GM19324 (cell line): ENCODE results near the gene CYREN.
A peak's percentile ranks its signal among the peaks of the same experiment; 100 is the strongest.
"Not testable (repeated sequence)": the region's sequence is repeated elsewhere in the genome, so short reads cannot be mapped to it uniquely, and the experiment has no call there.

Experiments
- ATAC-seq: cut with Tn5 transposase; IDR thresholded peaks from one replicate; pipeline ENCODE4 v1.9.1; 2021; ENCODE audit warnings: mild to moderate bottlenecking, moderate library complexity; ENCODE audit not compliant: unreplicated experiment, low FRiP score

Gene CYREN

GRCh38 chr7:135170274-135170997 lies at the start of gene CYREN:
CYREN (minus strand) TSS chr7:135170707; CDS start chr7:135168922, 1,785 bp downstream.
- peak; percentile 84 for ATAC-seq

GRCh38 chr7:135217645-135218509 lies 47.4 kb upstream of the CYREN start:
- ATAC-seq, result no peak

- no peak for ATAC-seq
These were observed 45.2 kb upstream of the CYREN start for GRCh38 chr7:135215698-135216097.

- no peak for ATAC-seq
These were observed 44.7 kb upstream of the CYREN start for GRCh38 chr7:135215180-135215579.

- ATAC-seq, result no peak
These were observed 43.3 kb upstream of the CYREN start for GRCh38 chr7:135213831-135214230.

GRCh38 chr7:135211946-135212685 lies 41.6 kb upstream of the CYREN start:
- not testable (repeated sequence) for ATAC-seq

GRCh38 chr7:135211179-135211945 lies 40.9 kb upstream of the CYREN start, which contains the start of gene WDR91:
WDR91 (minus strand) TSS chr7:135211526; CDS start chr7:135211502, 24 bp downstream.
- ATAC-seq, result peak; percentile 89

GRCh38 chr7:135210888-135211178 lies 40.3 kb upstream of the CYREN start:
- peak; percentile 4 for ATAC-seq

- ATAC-seq, result no peak
These were observed 38.8 kb upstream of the CYREN start for GRCh38 chr7:135209225-135209834.

GRCh38 chr7:135208102-135208793 lies 37.7 kb upstream of the CYREN start:
- ATAC-seq, result no peak

- no peak for ATAC-seq
These were observed 37.0 kb upstream of the CYREN start for GRCh38 chr7:135207406-135208101.

- ATAC-seq, result no peak
These were observed 36.5 kb upstream of the CYREN start for GRCh38 chr7:135206941-135207391.

GRCh38 chr7:135205850-135206249 lies 35.3 kb upstream of the CYREN start:
- ATAC-seq, result no peak

GRCh38 chr7:135204876-135205275 lies 34.4 kb upstream of the CYREN start:
- ATAC-seq, result no peak

GRCh38 chr7:135204341-135204749 lies 33.8 kb upstream of the CYREN start:
- no peak for ATAC-seq

GRCh38 chr7:135201350-135201749 lies 30.8 kb upstream of the CYREN start:
- ATAC-seq, result no peak

GRCh38 chr7:135200821-135201331 lies 30.4 kb upstream of the CYREN start:
- ATAC-seq, result no peak

- ATAC-seq, result no peak
These were observed 28.9 kb upstream of the CYREN start for GRCh38 chr7:135199439-135199838.
